ENCODE data around the gene SPSB1.

DNA sequence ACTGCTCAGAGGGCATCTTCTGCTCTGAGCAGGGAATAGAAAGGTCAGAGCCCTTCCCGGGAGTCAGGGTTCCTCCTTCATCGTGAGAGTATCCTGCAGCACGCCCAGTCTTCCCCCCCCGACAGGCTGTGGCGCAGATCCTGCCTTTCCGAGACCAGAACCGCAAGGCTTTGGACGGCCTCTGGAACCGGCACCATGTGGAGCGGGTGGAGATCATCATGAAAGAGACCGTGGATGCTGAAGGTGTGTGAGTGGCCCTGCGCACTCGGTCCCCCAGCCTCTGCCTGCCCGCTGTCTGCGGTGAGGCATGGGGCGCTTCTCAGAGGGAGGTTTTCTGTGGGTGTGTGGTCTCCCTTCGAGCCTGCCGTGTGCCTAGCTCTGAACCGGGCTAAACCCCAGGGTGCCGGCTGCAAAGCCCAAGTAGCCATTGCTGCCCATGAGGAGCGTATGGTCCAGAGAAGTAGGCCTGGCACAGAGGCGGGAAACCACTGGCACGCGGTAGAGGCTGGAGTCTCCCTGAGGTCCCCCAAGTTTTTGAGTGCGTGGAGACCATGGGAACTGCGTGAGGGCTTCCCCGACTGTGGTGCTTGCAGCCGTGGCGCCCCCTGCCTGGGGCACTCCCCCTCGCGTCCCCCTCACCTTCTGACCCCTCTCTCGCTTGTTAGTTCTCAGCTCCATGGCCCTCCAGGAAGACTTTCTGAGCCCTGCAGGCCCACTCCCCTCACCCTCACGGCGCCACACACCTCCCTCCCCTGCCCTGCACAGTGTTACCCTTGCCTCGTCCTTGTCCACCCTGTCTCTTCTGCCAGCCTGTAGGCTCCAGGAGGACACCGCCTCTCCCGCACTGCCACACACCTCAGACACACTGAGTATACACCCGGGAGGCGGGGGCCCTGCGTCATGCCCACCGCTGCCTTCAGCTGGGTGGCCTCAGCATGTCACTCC is 45.6 kb upstream of the SPSB1 start:
- TF ChIP-seq EZH2phosphoT487 (IDR thresholded peaks at IDR 0.05; ENCODE audit: insufficient read depth, low read depth) = no peak
- TF ChIP-seq EZH2 (IDR thresholded peaks at IDR 0.05; ENCODE audit: insufficient read depth, poor library complexity, severe bottlenecking) = no peak
